ENCODE data around the gene KLRB1. TPM values are rescaled to one million over a fixed set of nuclear protein-coding genes. Genes with fewer than 3 reads are reported as not detected.

KLRB1 gene
- polyA plus RNA-seq, 1 of the 3 experiments (the other 2 are of a cell fraction), result not detected

- Histone ChIP-seq H2AFZ (ENCODE audit: low read depth) (no peak overlapping the region), H3K4me3 (ENCODE audit: low read depth in 2 of 2, low read length in 1 of 2) (no peak overlapping the region), H3K9me3 (no peaks in the 10 kb centered on the region), H3K9ac (no peak overlapping the region), H3K4me1 (ENCODE audit: control insufficient read depth in 1 of 2, insufficient read depth in 2 of 2, low read depth in 1 of 2, low read length in 1 of 2) (no peaks in the 10 kb centered on the region), H3K27me3 (ENCODE audit: insufficient read depth) (no peaks in the 10 kb centered on the region), H3K4me2 (no peak overlapping the region), H3F3A (replicated peaks; ENCODE audit: insufficient read depth) (no peaks in the 10 kb centered on the region), H3K79me2 (ENCODE audit: insufficient read depth) (no peaks in the 10 kb centered on the region), H3K27ac (ENCODE audit: low read depth in 2 of 2, low read length in 1 of 2) (no peak overlapping the region), H4K20me1 (ENCODE audit: insufficient read depth) (no peaks in the 10 kb centered on the region), H3K36me3 (replicated peaks in 1 of 2; ENCODE audit: control insufficient read depth in 1 of 2, insufficient read depth in 2 of 2, low read length in 1 of 2) (no peaks in the 10 kb centered on the region), H3K9me2 (no peaks in the 10 kb centered on the region)
- WGBS (ENCODE audit: low lambda C conversion rate), result 67% methylated on average over 2 of the region's 2 CpGs
- CTCF ChIA-PET, result no interaction called here
- TF ChIP-seq FOXM1 (IDR thresholded peaks at IDR 0.05; ENCODE audit: low read depth) (no peak), CTCF (IDR thresholded peaks at IDR 0.05) (no peak), USF2 (IDR thresholded peaks at IDR 0.05; ENCODE audit: borderline replicate concordance, low read depth, low read length) (no peak), JUND (IDR thresholded peaks at IDR 0.05) (no peak), RCOR1 (IDR thresholded peaks at IDR 0.05; ENCODE audit: low read length) (no peak), IRF3 (IDR thresholded peaks at IDR 0.05; ENCODE audit: low read depth, low read length) (no peak), MXI1 (IDR thresholded peaks at IDR 0.05; ENCODE audit: low read depth, low read length) (no peak), MEF2A (IDR thresholded peaks at IDR 0.05; ENCODE audit: borderline replicate concordance, low read depth) (no peak), RXRA (IDR thresholded peaks at IDR 0.05; ENCODE audit: borderline replicate concordance, low read depth) (no peak), GABPA (IDR thresholded peaks at IDR 0.05; ENCODE audit: low read depth) (no peak), USF1 (IDR thresholded peaks at IDR 0.05; ENCODE audit: borderline replicate concordance, low read depth) (no peak), TAF1 (IDR thresholded peaks at IDR 0.05; ENCODE audit: borderline replicate concordance, low read depth, low read length) (no peak), TCF12 (IDR thresholded peaks at IDR 0.05) (no peak), FOSL2 (IDR thresholded peaks at IDR 0.05; ENCODE audit: borderline replicate concordance, low read depth) (no peak), RFX5 (IDR thresholded peaks at IDR 0.05; ENCODE audit: low read length) (no peak), POLR2AphosphoS5 (IDR thresholded peaks at IDR 0.05; ENCODE audit: low read depth, low read length) (no peak), GATA2 (CRISPR knock-in tag; IDR thresholded peaks at IDR 0.05) (no peak)
- POLR2A ChIA-PET, result no interaction called here
- no peak for DNase-seq
Observed at GRCh38 chr12:9605483-9605882, 2.2 kb downstream of the KLRB1 start.

Measured in SK-N-SH (cell line).